ENCODE results near the gene ZCCHC18. TPM values are rescaled to one million over a fixed set of nuclear protein-coding genes. Genes with fewer than 3 reads are reported as not detected.
A peak's percentile ranks its signal among the peaks of the same experiment; 100 is the strongest.

Gene ZCCHC18
- total RNA-seq, 1 donor from 2014 or later, result 1.2 TPM

GRCh38 chrX:104141087-104141760, 28.9 kb downstream of the ZCCHC18 start:
- H3K27me3 ChIP-seq, result no peaks in the 10 kb centered on the region
- no peaks in the 10 kb centered on the region for H3K9me3 ChIP-seq
- TF ChIP-seq CTCF (IDR thresholded peaks at IDR 0.05) (no peak), POLR2AphosphoS5 (IDR thresholded peaks at IDR 0.05; ENCODE audit: insufficient read depth in 1 of 2, low read depth in 1 of 2) (no peak), POLR2A (IDR thresholded peaks at IDR 0.05) (no peak)
- no peak overlapping the region for H3K4me3 ChIP-seq
- no peak for DNase-seq (ENCODE audit: extremely low spot score in 2 of 2)
- no peaks in the 10 kb centered on the region for H3K4me1 ChIP-seq
- intact Hi-C loops (cut with DNase I), result no loop called here
- no peak overlapping the region for H3K27ac ChIP-seq
- no peaks in the 10 kb centered on the region for H3K36me3 ChIP-seq

- Histone ChIP-seq H3K4me3 (no peak overlapping the region), H3K4me1 (peaks cover 7% of the 10 kb centered on the region), H3K36me3 (no peaks in the 10 kb centered on the region), H3K27me3 (no peaks in the 10 kb centered on the region), H3K27ac (no peak overlapping the region), H3K9me3 (no peaks in the 10 kb centered on the region)
- no peak for DNase-seq (ENCODE audit: extremely low spot score in 2 of 2)
- TF ChIP-seq POLR2AphosphoS5 (IDR thresholded peaks at IDR 0.05; ENCODE audit: insufficient read depth in 1 of 2, low read depth in 1 of 2), result no peak
- TF ChIP-seq CTCF (IDR thresholded peaks at IDR 0.05), result no peak
- TF ChIP-seq POLR2A (IDR thresholded peaks at IDR 0.05), result no peak
- intact Hi-C loops (cut with DNase I), result no loop called here
Measured at GRCh38 chrX:104151037-104151436, 38.7 kb downstream of the ZCCHC18 start.

- H3K4me1 ChIP-seq, result peaks cover 7% of the 10 kb centered on the region
- H3K36me3 ChIP-seq, result no peaks in the 10 kb centered on the region
- peak within 1 kb of the TSS; percentile 82 for H3K27ac ChIP-seq
- DNase-seq (ENCODE audit: extremely low spot score in 2 of 2), result no peak
- TF ChIP-seq CTCF (IDR thresholded peaks at IDR 0.05) (no peak), POLR2AphosphoS5 (IDR thresholded peaks at IDR 0.05; ENCODE audit: insufficient read depth in 1 of 2, low read depth in 1 of 2) (peak; percentile 61 to 88), POLR2A (IDR thresholded peaks at IDR 0.05) (peak in 1 of 2 donors; percentile 50)
- H3K9me3 ChIP-seq, result no peaks in the 10 kb centered on the region
- no peaks in the 10 kb centered on the region for H3K27me3 ChIP-seq
- intact Hi-C loops (cut with DNase I), result no loop called here
- H3K4me3 ChIP-seq, result peak within 1 kb of the TSS; percentile 51 to 53
Measured at GRCh38 chrX:104156630-104157529, 44.6 kb downstream of the ZCCHC18 start, which contains the start of gene SLC25A53. Gene SLC25A53, minus strand, starts transcription at chrX:104157009. Its CDS starts 51,752 bp downstream, at chrX:104105257.

Other genes starting within 250 kb of the ZCCHC18 start
- gene TMSB15B, start 149.9 kb upstream of the ZCCHC18 start, total RNA-seq, result 7.9 TPM
- not detected for gene H2BW1, start 98.8 kb upstream of the ZCCHC18 start, total RNA-seq
- gene H2BW2, start 72.6 kb upstream of the ZCCHC18 start, total RNA-seq, result not detected
- gene TMSB15C, start 36.3 kb upstream of the ZCCHC18 start, total RNA-seq, result 4.7 TPM
- gene SLC25A53, start 44.5 kb downstream of the ZCCHC18 start, total RNA-seq, result 43.0 TPM
- gene FAM199X, start 53.9 kb downstream of the ZCCHC18 start, total RNA-seq, result 15.0 TPM
- gene ESX1, start 142.4 kb downstream of the ZCCHC18 start, total RNA-seq, result not detected

Measured in vagina (tissue), 2 donors.